Measurements from ENCODE around the gene CERS6.

Gene CERS6

GRCh38 chr2:168801471-168801870 lies 345.4 kb downstream of the CERS6 start:
- TF ChIP-seq, protein P1, sequence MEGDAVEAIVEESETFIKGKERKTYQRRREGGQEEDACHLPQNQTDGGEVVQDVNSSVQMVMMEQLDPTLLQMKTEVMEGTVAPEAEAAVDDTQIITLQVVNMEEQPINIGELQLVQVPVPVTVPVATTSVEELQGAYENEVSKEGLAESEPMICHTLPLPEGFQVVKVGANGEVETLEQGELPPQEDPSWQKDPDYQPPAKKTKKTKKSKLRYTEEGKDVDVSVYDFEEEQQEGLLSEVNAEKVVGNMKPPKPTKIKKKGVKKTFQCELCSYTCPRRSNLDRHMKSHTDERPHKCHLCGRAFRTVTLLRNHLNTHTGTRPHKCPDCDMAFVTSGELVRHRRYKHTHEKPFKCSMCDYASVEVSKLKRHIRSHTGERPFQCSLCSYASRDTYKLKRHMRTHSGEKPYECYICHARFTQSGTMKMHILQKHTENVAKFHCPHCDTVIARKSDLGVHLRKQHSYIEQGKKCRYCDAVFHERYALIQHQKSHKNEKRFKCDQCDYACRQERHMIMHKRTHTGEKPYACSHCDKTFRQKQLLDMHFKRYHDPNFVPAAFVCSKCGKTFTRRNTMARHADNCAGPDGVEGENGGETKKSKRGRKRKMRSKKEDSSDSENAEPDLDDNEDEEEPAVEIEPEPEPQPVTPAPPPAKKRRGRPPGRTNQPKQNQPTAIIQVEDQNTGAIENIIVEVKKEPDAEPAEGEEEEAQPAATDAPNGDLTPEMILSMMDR (IDR thresholded peaks at IDR 0.05; ENCODE audit: low read depth, low read length, missing control alignments): no peak
- DNase-seq (ENCODE audit: extremely low read depth, low read depth): no peak
- no peak overlapping the region for H3K4me3 ChIP-seq (replicated peaks; ENCODE audit: low read depth, low read length)

DNA sequence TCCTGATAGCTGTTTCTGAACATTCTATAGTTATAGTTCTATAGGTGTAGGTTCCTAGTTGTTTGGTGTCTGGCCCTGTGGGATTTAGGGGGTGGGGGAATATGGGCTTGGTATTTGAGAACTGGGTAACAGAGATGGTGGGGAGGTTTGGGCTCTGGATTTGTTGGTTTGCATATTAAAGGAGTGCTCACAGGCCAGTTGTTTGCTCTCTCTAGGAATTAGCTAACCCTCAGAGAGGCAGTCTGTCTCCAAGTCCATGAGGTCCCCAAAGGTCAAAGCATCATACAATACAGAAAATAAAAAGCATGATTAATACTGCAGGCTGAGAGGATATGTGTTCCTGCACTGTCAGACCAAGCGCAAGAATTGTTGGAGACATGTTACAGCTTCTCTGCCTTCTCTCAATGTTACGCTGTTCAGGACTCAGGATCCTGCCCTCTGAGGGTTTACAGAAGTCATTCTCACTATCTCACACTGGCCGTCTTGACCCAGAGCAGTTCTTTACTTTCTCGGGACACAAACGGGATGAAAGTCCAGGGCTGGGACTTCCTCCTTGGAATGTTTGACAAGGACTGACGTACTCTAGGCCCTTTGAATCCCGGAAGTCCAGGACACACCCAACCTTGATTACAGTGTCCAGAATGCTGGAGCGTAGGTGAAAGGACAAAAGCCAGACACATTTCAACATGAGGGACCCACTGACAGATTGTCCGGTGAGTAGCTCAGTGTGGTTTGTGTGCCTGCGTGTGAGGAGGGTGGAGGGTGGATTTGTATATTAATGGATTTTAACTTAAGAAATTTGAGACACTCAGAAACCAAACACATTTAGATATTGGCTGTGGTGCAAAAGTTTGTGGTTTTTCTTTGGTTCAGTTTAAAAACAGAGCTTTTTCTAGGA lies 346.1 kb downstream of the CERS6 start, which contains the start of gene NOSTRIN:
Gene NOSTRIN, plus strand, starts transcription at position 677 of the 898 bp plus-strand sequence. Its CDS starts 10 bp downstream, at position 687.
- DNase-seq (ENCODE audit: extremely low read depth, low read depth): no peak
- H3K4me3 ChIP-seq (replicated peaks; ENCODE audit: low read depth, low read length): no peak within 1 kb of the TSS
- TF ChIP-seq, protein P1 (IDR thresholded peaks at IDR 0.05; ENCODE audit: low read depth, low read length, missing control alignments): no peak

- no peak for DNase-seq (ENCODE audit: extremely low read depth, low read depth)
- no peak overlapping the region for H3K4me3 ChIP-seq (replicated peaks; ENCODE audit: low read depth, low read length)
- TF ChIP-seq, protein P1 (IDR thresholded peaks at IDR 0.05; ENCODE audit: low read depth, low read length, missing control alignments): no peak
Observed at GRCh38 chr2:168802859-168803725, 347.0 kb downstream of the CERS6 start.

DNA sequence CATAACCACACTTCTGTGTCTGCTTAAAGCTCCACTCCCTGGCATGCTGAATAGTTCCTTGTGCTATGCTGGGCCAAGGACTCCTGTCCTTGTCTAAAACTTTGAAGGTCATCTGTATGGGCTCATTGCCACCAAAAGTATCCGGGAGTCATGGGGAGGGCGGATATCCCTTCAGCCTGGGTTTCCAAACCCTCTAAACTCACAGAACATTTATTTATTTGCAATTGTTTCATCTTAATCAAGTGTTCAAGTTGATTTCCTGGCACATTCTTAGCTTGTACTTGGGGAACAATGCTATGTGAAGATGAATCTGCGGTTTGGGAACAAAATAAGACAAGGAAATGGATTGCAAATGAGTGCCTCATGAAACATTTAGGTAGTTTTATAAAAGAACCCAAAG lies 348.1 kb downstream of the CERS6 start:
- TF ChIP-seq, protein P1 (IDR thresholded peaks at IDR 0.05; ENCODE audit: low read depth, low read length, missing control alignments): no peak
- no peak overlapping the region for H3K4me3 ChIP-seq (replicated peaks; ENCODE audit: low read depth, low read length)
- no peak for DNase-seq (ENCODE audit: extremely low read depth, low read depth)

GRCh38 chr2:168805615-168806014 lies 349.5 kb downstream of the CERS6 start:
- TF ChIP-seq, protein P1 (IDR thresholded peaks at IDR 0.05; ENCODE audit: low read depth, low read length, missing control alignments): no peak
- H3K4me3 ChIP-seq (replicated peaks; ENCODE audit: low read depth, low read length): no peak overlapping the region
- DNase-seq (ENCODE audit: extremely low read depth, low read depth): no peak

DNA sequence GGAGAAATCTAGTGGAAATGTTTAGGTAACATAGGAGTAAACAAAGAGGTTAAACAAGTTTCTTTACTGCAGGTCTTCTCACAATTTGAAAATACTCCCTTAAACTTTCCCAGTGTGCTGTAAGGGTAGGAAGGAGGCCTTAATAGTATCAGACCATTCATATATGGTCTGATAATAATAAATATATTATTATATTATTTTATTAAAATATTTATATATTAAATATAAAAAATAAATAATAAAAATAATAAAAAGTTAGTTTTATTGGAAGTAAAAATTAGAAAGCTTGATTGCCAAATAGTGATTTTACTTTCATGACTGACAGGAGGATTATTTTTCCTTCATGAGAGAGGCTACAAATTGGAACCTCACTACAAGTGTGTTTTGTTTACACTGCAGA lies 353.5 kb downstream of the CERS6 start:
- DNase-seq (ENCODE audit: extremely low read depth, low read depth): no peak
- H3K4me3 ChIP-seq (replicated peaks; ENCODE audit: low read depth, low read length): no peak overlapping the region
- TF ChIP-seq, protein P1 (IDR thresholded peaks at IDR 0.05; ENCODE audit: low read depth, low read length, missing control alignments): no peak
